Measurements from ENCODE around the gene AKR1C8. TPM values are rescaled to one million over a fixed set of nuclear protein-coding genes. Genes with fewer than 3 reads are reported as not detected.
"Not testable (repeated sequence)": the region's sequence is repeated elsewhere in the genome, so short reads cannot be mapped to it uniquely, and the experiment has no call there.

The AKR1C8 gene
- total RNA-seq, 2 donors from 2014 or later = not detected

- TF ChIP-seq POLR2AphosphoS5 (IDR thresholded peaks at IDR 0.05) = no peak
- TF ChIP-seq POLR2A (IDR thresholded peaks at IDR 0.05) = no peak
- TF ChIP-seq, protein P1, sequence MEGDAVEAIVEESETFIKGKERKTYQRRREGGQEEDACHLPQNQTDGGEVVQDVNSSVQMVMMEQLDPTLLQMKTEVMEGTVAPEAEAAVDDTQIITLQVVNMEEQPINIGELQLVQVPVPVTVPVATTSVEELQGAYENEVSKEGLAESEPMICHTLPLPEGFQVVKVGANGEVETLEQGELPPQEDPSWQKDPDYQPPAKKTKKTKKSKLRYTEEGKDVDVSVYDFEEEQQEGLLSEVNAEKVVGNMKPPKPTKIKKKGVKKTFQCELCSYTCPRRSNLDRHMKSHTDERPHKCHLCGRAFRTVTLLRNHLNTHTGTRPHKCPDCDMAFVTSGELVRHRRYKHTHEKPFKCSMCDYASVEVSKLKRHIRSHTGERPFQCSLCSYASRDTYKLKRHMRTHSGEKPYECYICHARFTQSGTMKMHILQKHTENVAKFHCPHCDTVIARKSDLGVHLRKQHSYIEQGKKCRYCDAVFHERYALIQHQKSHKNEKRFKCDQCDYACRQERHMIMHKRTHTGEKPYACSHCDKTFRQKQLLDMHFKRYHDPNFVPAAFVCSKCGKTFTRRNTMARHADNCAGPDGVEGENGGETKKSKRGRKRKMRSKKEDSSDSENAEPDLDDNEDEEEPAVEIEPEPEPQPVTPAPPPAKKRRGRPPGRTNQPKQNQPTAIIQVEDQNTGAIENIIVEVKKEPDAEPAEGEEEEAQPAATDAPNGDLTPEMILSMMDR (IDR thresholded peaks at IDR 0.05) = no peak
- Histone ChIP-seq H3K36me3 (no peaks in the 10 kb centered on the region), H3K27ac (no peak overlapping the region), H3K27me3 (replicated peaks; ENCODE audit: insufficient read depth) (no peaks in the 10 kb centered on the region), H3K4me1 (replicated peaks) (no peaks in the 10 kb centered on the region), H3K9me3 (no peaks in the 10 kb centered on the region), H3K4me3 (no peak overlapping the region)
- no peak for DNase-seq (ENCODE audit: low spot score)
- intact Hi-C loops (cut with DNase I) = no loop called here
Measured at GRCh38 chr10:5123886-5124285, 61.1 kb downstream of the AKR1C8 start.

DNA sequence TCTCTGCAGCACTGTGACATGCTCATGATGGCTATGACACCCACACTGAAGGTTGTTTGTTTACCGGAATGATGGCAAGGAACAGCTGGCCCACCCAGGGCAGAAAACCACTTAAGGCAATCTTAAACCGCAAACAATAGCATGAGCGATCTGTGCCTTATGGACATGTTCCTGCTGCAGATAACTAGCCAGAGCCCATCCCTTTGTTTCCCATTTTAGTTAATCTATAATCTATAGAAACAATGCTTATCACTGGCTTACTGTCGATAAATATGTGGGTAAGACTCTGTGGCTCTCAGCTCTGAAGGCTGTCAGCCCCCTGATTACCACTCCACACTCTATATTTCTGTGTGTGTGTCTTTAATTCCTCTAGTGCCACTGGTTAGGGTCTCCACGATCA lies 65.0 kb downstream of the AKR1C8 start:
- H3K9me3 ChIP-seq; H3K27ac ChIP-seq; H3K27me3 ChIP-seq (replicated peaks; ENCODE audit: insufficient read depth); DNase-seq (ENCODE audit: low spot score); H3K4me1 ChIP-seq (replicated peaks); intact Hi-C loops (cut with DNase I); H3K36me3 ChIP-seq; H3K4me3 ChIP-seq: not testable (repeated sequence)
- 89% methylated on average over 5 of the region's 5 CpGs for WGBS

GRCh38 chr10:5117026-5117425 lies 67.9 kb downstream of the AKR1C8 start:
- intact Hi-C loops (cut with DNase I) = no loop called here
- WGBS = 70% methylated on average over 3 of the region's 3 CpGs
- H3K9me3 ChIP-seq = no peaks in the 10 kb centered on the region
- H3K27ac ChIP-seq = no peak overlapping the region
- no peak overlapping the region for H3K4me3 ChIP-seq
- no peaks in the 10 kb centered on the region for H3K4me1 ChIP-seq (replicated peaks)
- DNase-seq (ENCODE audit: low spot score) = no peak
- no peaks in the 10 kb centered on the region for H3K27me3 ChIP-seq (replicated peaks; ENCODE audit: insufficient read depth)
- no peaks in the 10 kb centered on the region for H3K36me3 ChIP-seq
- TF ChIP-seq, protein P1 (IDR thresholded peaks at IDR 0.05) = no peak
- no peak for TF ChIP-seq POLR2AphosphoS5 (IDR thresholded peaks at IDR 0.05)
- TF ChIP-seq POLR2A (IDR thresholded peaks at IDR 0.05) = no peak

GRCh38 chr10:5116621-5117020 lies 68.3 kb downstream of the AKR1C8 start:
- no peaks in the 10 kb centered on the region for H3K4me1 ChIP-seq (replicated peaks)
- H3K9me3 ChIP-seq = no peaks in the 10 kb centered on the region
- intact Hi-C loops (cut with DNase I) = no loop called here
- WGBS = 78% methylated on average over 5 of the region's 5 CpGs
- no peak overlapping the region for H3K27ac ChIP-seq
- TF ChIP-seq POLR2AphosphoS5 (IDR thresholded peaks at IDR 0.05) (no peak), POLR2A (IDR thresholded peaks at IDR 0.05) (no peak)
- TF ChIP-seq, protein P1 (IDR thresholded peaks at IDR 0.05) = no peak
- no peaks in the 10 kb centered on the region for H3K27me3 ChIP-seq (replicated peaks; ENCODE audit: insufficient read depth)
- no peak for DNase-seq (ENCODE audit: low spot score)
- H3K36me3 ChIP-seq = no peaks in the 10 kb centered on the region
- H3K4me3 ChIP-seq = no peak overlapping the region

DNA sequence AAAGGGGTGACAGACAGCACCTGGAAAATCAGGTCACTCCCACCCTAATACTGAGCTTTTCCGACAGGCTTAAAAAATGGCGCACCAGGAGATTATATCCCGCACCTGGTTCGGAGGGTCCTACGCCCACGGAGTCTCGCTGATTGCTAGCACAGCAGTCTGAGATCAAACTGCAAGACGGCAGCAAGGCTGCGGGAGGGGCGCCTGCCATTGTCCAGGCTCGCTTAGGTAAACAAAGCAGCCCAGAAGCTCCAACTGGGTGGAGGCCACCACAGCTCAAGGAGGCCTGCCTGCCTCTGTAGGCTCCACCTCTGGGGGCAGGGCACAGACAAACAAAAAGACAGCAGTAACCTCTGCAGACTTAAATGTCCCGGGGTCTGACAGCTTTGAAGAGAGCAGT lies 75.1 kb downstream of the AKR1C8 start:
- H3K4me1 ChIP-seq (replicated peaks); H3K4me3 ChIP-seq; H3K9me3 ChIP-seq; H3K27ac ChIP-seq; H3K36me3 ChIP-seq; H3K27me3 ChIP-seq (replicated peaks; ENCODE audit: insufficient read depth); intact Hi-C loops (cut with DNase I); DNase-seq (ENCODE audit: low spot score): not testable (repeated sequence)
- WGBS = 82% methylated on average over 12 of the region's 12 CpGs

DNA sequence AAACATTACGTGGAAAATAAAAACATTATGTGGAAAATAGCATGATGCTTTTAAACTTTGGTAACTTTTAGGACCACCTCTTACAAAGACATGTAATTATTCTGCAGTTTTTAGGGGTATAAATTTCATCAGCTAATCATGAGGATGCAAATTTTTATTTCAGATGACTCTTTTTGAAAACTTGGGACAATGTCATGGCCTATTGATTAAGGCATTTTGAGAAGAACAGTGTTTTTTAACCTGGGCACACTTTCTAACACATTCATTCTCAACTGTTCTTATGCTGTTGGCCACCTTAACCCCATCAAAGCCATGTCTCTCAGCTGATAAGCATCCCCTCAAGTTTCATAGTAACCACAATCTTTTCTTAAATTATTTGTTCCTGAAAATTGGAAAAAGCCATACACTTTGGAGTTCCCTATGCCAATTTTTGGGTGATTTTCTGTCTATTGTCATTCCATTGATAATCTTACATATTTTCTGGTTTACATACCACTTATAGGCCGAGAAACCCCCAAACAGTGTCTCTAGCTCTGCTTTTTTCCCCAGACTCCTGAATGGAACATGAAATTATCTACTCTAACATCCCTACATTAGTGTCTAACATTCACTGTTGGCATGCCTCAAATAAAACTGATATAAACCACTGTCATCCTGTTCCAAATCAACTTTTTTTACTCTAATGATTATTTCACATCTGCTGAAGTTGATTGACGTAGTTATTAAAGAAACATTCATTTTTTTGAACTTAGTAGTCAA lies 76.1 kb downstream of the AKR1C8 start:
- WGBS = 64% methylated on average over 3 of the region's 3 CpGs
- H3K9me3 ChIP-seq = no peaks in the 10 kb centered on the region
- H3K27ac ChIP-seq = no peak overlapping the region
- DNase-seq (ENCODE audit: low spot score) = no peak
- no peak overlapping the region for H3K4me3 ChIP-seq
- TF ChIP-seq, protein P1 (IDR thresholded peaks at IDR 0.05) = no peak
- no peak for TF ChIP-seq POLR2AphosphoS5 (IDR thresholded peaks at IDR 0.05)
- no peak for TF ChIP-seq POLR2A (IDR thresholded peaks at IDR 0.05)
- H3K4me1 ChIP-seq (replicated peaks) = no peaks in the 10 kb centered on the region
- H3K36me3 ChIP-seq = no peaks in the 10 kb centered on the region
- intact Hi-C loops (cut with DNase I) = no loop called here
- no peaks in the 10 kb centered on the region for H3K27me3 ChIP-seq (replicated peaks; ENCODE audit: insufficient read depth)

All from prostate gland (tissue), 2 donors.